Measurements from ENCODE around the gene ANKRD34C. TPM values are rescaled to one million over a fixed set of nuclear protein-coding genes. Genes with fewer than 3 reads are reported as not detected.

The ANKRD34C gene
- total RNA-seq, 1 experiment from 2014 or later, result not detected

DNA sequence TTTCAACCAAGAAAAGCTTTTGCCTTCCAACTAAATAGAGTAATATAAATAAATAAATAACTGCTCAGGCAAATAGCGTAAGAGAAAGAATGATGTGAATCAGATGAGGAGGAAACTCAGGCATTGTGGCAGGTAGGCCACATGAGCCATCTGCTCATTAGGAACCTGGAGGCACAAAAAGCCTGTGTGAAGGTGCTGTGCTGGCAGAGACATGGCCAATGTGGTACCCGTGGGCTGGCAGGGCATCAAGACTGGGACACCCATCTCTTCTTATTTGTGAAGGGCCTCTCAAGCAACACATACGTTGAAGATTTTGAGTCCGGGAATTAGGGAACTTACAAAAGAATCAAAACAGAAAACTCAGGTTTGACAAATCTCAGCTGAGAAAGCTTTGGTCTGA lies 9.5 kb downstream of the ANKRD34C start:
- no peak overlapping the region for H2BK12ac ChIP-seq (ENCODE audit: insufficient read length, low read depth, low read length)
- no peaks in the 10 kb centered on the region for H4K20me1 ChIP-seq (ENCODE audit: control insufficient read depth, insufficient read depth, insufficient read length)
- peaks cover 2% of the 10 kb centered on the region; the same call in 1 of the 2 replicates for H3K27me3 ChIP-seq (ENCODE audit: insufficient read depth, low read length)
- H3K23me2 ChIP-seq (ENCODE audit: insufficient read length, low read depth, low read length, poor library complexity, severe bottlenecking), result no peaks in the 10 kb centered on the region
- no peak overlapping the region for H2BK15ac ChIP-seq (ENCODE audit: low read depth, low read length)
- H4K91ac ChIP-seq (ENCODE audit: insufficient read length, low read depth, low read length), result no peak overlapping the region
- H2BK120ac ChIP-seq (ENCODE audit: low read depth, low read length, poor library complexity, severe bottlenecking), result no peak overlapping the region
- Mint-ChIP-seq H3K27me3 (ENCODE audit: low read depth) (peaks cover 60% of the 10 kb centered on the region), H3K4me3 (no peak overlapping the region), H3K36me3 (ENCODE audit: insufficient read depth in 1 of 3, low read depth in 3 of 3) (no peaks in the 10 kb centered on the region), H3K9me3 (no peaks in the 10 kb centered on the region), H3K4me1 (no peaks in the 10 kb centered on the region), H3K27ac (no peak overlapping the region)
- H3T11ph ChIP-seq (ENCODE audit: low read length), result no peak overlapping the region
- no peak overlapping the region for H3K27ac ChIP-seq (ENCODE audit: insufficient read length, low read depth, low read length)
- WGBS (ENCODE audit: extremely low coverage, insufficient read length, low lambda C conversion rate), result no CpG with 5 or more reads among the region's 4 CpGs
- TF ChIP-seq, protein P1, sequence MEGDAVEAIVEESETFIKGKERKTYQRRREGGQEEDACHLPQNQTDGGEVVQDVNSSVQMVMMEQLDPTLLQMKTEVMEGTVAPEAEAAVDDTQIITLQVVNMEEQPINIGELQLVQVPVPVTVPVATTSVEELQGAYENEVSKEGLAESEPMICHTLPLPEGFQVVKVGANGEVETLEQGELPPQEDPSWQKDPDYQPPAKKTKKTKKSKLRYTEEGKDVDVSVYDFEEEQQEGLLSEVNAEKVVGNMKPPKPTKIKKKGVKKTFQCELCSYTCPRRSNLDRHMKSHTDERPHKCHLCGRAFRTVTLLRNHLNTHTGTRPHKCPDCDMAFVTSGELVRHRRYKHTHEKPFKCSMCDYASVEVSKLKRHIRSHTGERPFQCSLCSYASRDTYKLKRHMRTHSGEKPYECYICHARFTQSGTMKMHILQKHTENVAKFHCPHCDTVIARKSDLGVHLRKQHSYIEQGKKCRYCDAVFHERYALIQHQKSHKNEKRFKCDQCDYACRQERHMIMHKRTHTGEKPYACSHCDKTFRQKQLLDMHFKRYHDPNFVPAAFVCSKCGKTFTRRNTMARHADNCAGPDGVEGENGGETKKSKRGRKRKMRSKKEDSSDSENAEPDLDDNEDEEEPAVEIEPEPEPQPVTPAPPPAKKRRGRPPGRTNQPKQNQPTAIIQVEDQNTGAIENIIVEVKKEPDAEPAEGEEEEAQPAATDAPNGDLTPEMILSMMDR (conservative IDR thresholded peaks at IDR 0.05), result no peak
- H2BK5ac ChIP-seq (ENCODE audit: insufficient read length, low read length), result no peak overlapping the region
- no peak overlapping the region for H4K8ac ChIP-seq (replicated peaks; ENCODE audit: insufficient read length, low read depth, low read length)
- no peak for DNase-seq
- H3K4me1 ChIP-seq (ENCODE audit: insufficient read depth, low read length), result no peaks in the 10 kb centered on the region
- H2AK5ac ChIP-seq (ENCODE audit: insufficient read length, low read length), result no peak overlapping the region
- H2BK20ac ChIP-seq (ENCODE audit: low read depth, low read length, poor library complexity, severe bottlenecking), result no peak overlapping the region
- no peak overlapping the region for H3K56ac ChIP-seq (ENCODE audit: insufficient read length, low read depth, low read length)
- H3K4me2 ChIP-seq (ENCODE audit: insufficient read depth, insufficient read length, low read length), result no peak overlapping the region
- no peak overlapping the region for H3K9ac ChIP-seq (ENCODE audit: extremely low read depth, insufficient read length, low read length)
- H3K18ac ChIP-seq (ENCODE audit: insufficient read length, low read depth, low read length), result no peak overlapping the region
- H3K79me1 ChIP-seq (ENCODE audit: insufficient read depth, low read depth, low read length, poor library complexity, severe bottlenecking), result no peaks in the 10 kb centered on the region
- no peak overlapping the region for H4K5ac ChIP-seq (ENCODE audit: insufficient read length, low read depth, low read length)
- H3K14ac ChIP-seq (ENCODE audit: insufficient read depth, low read length), result no peak overlapping the region
- no peak overlapping the region for H3K4ac ChIP-seq (ENCODE audit: low read depth, low read length)
- H3K9me3 ChIP-seq (ENCODE audit: control insufficient read depth, low read depth, low read length), result no peaks in the 10 kb centered on the region
- no peaks in the 10 kb centered on the region for H3K79me2 ChIP-seq (ENCODE audit: insufficient read depth, low read length)
- no peak overlapping the region for H2AFZ ChIP-seq (ENCODE audit: low read length)
- no peak overlapping the region for H3K23ac ChIP-seq (ENCODE audit: insufficient read length, low read depth, low read length)

All from H9 (cell line).